Activated naive CD8-positive, alpha-beta T cell treated with anti-CD3 and anti-CD28 coated beads, Interleukin-2, amount 10 ng/mL, durations not matched to agents 7 days and 5 days (primary cell): ENCODE measurements around the gene ADRM1. TPM values are rescaled to one million over a fixed set of nuclear protein-coding genes. Genes with fewer than 3 reads are reported as not detected.

Experiments
- ATAC-seq: fragments of 150-1000 bp; cut with Tn5 transposase; one replicate; pipeline ENCODE4 v1.10.0; 2021; ENCODE audit warnings: low read depth, moderate library complexity
- POLR2A ChIA-PET: fragments of 350-600 bp; sonication (Branson Sonifier 250); formaldehyde crosslinking; loops from one replicate; lab custom pipeline; 2021; ENCODE audit warnings: antibody characterized with exemption; lab: Charles Lee
- DNase-seq: peaks from one replicate; pipeline ENCODE4 v3.0.0; 2021
- H3K27ac Mint-ChIP-seq: one replicate; pipeline ENCODE4 v1.8.0; 2022; ENCODE audit warnings: mild to moderate bottlenecking, mixed read lengths
- H3K27me3 Mint-ChIP-seq: one replicate; pipeline ENCODE4 v1.8.0; 2022; ENCODE audit warnings: mild to moderate bottlenecking, moderate library complexity, mixed read lengths
- H3K36me3 Mint-ChIP-seq: one replicate; pipeline ENCODE4 v1.8.0; 2021; ENCODE audit warnings: mild to moderate bottlenecking, mixed read lengths
- H3K4me1 Mint-ChIP-seq: one replicate; pipeline ENCODE4 v1.8.0; 2021; ENCODE audit warnings: mixed read lengths
- H3K4me3 Mint-ChIP-seq: one replicate; pipeline ENCODE4 v1.8.0; 2022; ENCODE audit warnings: mild to moderate bottlenecking, moderate library complexity, mixed read lengths
- H3K9me3 Mint-ChIP-seq: one replicate; pipeline ENCODE4 v1.8.0; 2021; ENCODE audit warnings: mixed read lengths
- total RNA-seq, 2 experiments: library from RNA; stranded (reverse); gene quantifications; one replicate each; pipeline ENCODE4 v1.2.3, GENCODE V29; 2021

Gene ADRM1
- total RNA-seq, 2 experiments from 2014 or later = 72.4 to 74.6 TPM

- no peak for DNase-seq
- ATAC-seq = no peak
- Mint-ChIP-seq H3K4me3 (no peak overlapping the region), H3K27me3 (peaks cover 1% of the 10 kb centered on the region), H3K4me1 (no peaks in the 10 kb centered on the region), H3K9me3 (no peaks in the 10 kb centered on the region), H3K27ac (no peak overlapping the region), H3K36me3 (no peaks in the 10 kb centered on the region)
- POLR2A ChIA-PET = no interaction called here
Observed at GRCh38 chr20:62332421-62332820, 29.6 kb downstream of the ADRM1 start.

DNA sequence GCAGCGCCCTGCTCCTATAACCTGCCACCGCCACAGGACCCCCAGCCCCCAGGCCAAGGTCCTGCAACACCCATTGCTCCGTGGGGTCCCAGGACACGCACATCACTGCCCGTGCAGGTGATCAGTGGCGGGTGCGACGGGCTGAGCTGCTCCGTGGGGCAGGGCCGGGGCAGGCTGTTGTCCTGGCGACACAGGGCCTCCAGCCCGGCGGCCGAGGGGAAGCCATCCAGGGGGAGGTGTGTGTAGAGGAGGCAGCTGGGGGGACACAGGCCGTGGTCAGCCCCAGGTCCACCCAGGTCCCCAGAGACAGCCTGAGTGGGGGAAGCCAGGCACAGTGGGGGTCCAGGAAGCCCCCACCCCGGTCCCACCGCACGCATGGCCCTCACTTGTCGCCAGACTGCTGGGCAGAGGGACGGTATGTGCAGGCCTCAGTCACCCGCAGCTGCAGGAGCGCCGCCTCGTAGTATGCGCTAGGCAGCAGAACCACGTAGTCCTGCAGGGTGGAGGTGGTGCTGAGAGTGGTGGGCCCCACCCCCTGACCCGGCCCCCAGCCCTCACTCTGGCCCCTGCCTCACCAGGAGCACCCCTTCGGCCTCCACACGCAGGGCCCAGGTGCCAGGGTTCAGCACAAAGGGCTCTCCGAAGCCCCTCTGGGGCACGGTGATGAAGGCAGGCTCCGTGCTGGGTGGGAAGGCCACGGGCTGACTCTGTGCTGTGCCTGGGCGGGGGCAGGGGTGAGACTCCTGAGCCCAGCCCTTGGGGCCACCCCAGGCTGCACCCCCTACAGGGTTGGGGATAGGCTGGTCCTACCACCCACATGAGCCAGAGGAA, 30.4 kb downstream of the ADRM1 start:
- no peak overlapping the region for H3K4me3 Mint-ChIP-seq
- peaks cover 1% of the 10 kb centered on the region for H3K27me3 Mint-ChIP-seq
- H3K9me3 Mint-ChIP-seq = no peaks in the 10 kb centered on the region
- H3K36me3 Mint-ChIP-seq = no peaks in the 10 kb centered on the region
- POLR2A ChIA-PET = no interaction called here
- DNase-seq (no peak), ATAC-seq (no peak)
- H3K4me1 Mint-ChIP-seq = no peaks in the 10 kb centered on the region
- H3K27ac Mint-ChIP-seq = no peak overlapping the region

GRCh38 chr20:62333820-62334595, 31.2 kb downstream of the ADRM1 start:
- Mint-ChIP-seq H3K9me3 (no peaks in the 10 kb centered on the region), H3K27me3 (peaks cover 1% of the 10 kb centered on the region), H3K4me1 (no peaks in the 10 kb centered on the region), H3K4me3 (no peak overlapping the region), H3K36me3 (no peaks in the 10 kb centered on the region), H3K27ac (no peak overlapping the region)
- no peak for DNase-seq
- ATAC-seq = no peak
- POLR2A ChIA-PET = no interaction called here

GRCh38 chr20:62334881-62335280, 32.1 kb downstream of the ADRM1 start:
- Mint-ChIP-seq H3K4me3 (no peak overlapping the region), H3K27me3 (peaks cover 1% of the 10 kb centered on the region), H3K36me3 (peaks cover 1% of the 10 kb centered on the region), H3K27ac (no peak overlapping the region), H3K4me1 (no peaks in the 10 kb centered on the region), H3K9me3 (no peaks in the 10 kb centered on the region)
- POLR2A ChIA-PET = no interaction called here
- DNase-seq = no peak
- no peak for ATAC-seq

- Mint-ChIP-seq H3K27ac (no peak overlapping the region), H3K4me1 (no peaks in the 10 kb centered on the region), H3K27me3 (peaks cover 1% of the 10 kb centered on the region), H3K9me3 (no peaks in the 10 kb centered on the region), H3K36me3 (peaks cover 1% of the 10 kb centered on the region), H3K4me3 (no peak overlapping the region)
- DNase-seq (no peak), ATAC-seq (no peak)
- POLR2A ChIA-PET = no interaction called here
Observed at GRCh38 chr20:62335532-62335931, 32.7 kb downstream of the ADRM1 start.

DNA sequence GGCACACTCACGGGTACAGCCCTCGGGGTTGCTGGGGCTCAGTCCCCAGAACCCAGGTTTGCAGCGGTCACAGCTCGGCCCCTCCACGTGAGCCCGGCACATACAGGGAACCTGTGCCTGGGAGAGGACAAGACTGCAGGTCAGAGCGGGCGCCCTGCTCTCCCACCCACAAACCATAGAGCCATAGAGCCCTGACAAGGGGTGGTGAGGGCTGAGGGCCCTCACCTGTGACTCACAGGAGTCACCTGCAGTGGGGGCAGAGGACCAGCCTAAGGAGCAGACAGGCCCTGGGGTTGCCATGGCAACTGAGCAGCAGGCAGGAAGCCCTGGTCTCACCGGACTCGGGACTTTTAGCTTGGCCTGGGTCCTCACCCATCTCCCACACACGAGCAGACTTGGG, 33.5 kb downstream of the ADRM1 start:
- H3K27me3 Mint-ChIP-seq = peaks cover 1% of the 10 kb centered on the region
- ATAC-seq (no peak), DNase-seq (no peak)
- no peaks in the 10 kb centered on the region for H3K4me1 Mint-ChIP-seq
- POLR2A ChIA-PET = no interaction called here
- peaks cover 1% of the 10 kb centered on the region for H3K36me3 Mint-ChIP-seq
- no peaks in the 10 kb centered on the region for H3K9me3 Mint-ChIP-seq
- no peak overlapping the region for H3K27ac Mint-ChIP-seq
- H3K4me3 Mint-ChIP-seq = no peak overlapping the region

DNA sequence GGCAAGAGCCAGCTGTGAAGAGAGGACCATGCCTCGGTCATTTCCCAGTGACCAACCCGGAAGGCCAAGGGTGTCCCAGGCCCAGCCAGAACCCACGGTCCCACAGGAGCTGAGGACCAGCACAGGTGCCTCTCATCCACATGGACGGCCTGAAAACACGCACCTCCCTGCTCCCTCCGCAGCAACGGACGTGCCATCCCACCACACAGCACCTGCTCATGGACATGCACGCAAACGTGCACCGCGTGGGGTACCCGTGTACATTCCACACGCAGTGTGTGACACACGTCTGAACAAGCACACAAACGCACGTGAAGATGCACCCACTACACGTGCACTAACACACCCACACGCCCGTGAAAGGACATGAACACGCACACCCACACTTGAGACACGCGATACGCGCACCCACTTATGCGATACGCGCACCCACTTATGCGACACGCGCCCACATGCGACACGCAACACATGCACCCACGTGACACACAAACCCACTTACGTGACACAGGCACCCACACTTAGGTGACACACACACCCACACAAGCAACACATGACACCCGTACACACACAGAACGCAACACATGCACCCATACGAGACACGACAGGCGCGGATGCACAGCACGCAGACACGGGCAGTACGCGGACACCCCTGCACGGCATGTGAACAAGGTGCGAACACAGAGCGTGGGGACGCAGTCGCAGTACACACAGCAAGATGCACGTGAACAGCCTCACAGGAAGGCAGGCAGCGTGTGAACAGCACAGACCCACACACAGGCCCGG, 34.2 kb downstream of the ADRM1 start:
- peaks cover 1% of the 10 kb centered on the region for H3K27me3 Mint-ChIP-seq
- no peaks in the 10 kb centered on the region for H3K9me3 Mint-ChIP-seq
- H3K27ac Mint-ChIP-seq = no peak overlapping the region
- no peak for ATAC-seq
- DNase-seq = no peak
- POLR2A ChIA-PET = no interaction called here
- peaks cover 1% of the 10 kb centered on the region for H3K36me3 Mint-ChIP-seq
- H3K4me3 Mint-ChIP-seq = no peak overlapping the region
- no peaks in the 10 kb centered on the region for H3K4me1 Mint-ChIP-seq

- no peak for DNase-seq
- H3K27ac Mint-ChIP-seq = no peak overlapping the region
- no peaks in the 10 kb centered on the region for H3K9me3 Mint-ChIP-seq
- H3K4me3 Mint-ChIP-seq = no peak overlapping the region
- peaks cover 1% of the 10 kb centered on the region for H3K27me3 Mint-ChIP-seq
- peak; percentile 46 for ATAC-seq
- POLR2A ChIA-PET = no interaction called here
- H3K36me3 Mint-ChIP-seq = peaks cover 1% of the 10 kb centered on the region
- H3K4me1 Mint-ChIP-seq = no peaks in the 10 kb centered on the region
Observed at GRCh38 chr20:62337558-62338293, 34.9 kb downstream of the ADRM1 start.

- no peaks in the 10 kb centered on the region for H3K4me1 Mint-ChIP-seq
- H3K36me3 Mint-ChIP-seq = peaks cover 1% of the 10 kb centered on the region
- DNase-seq = no peak
- H3K4me3 Mint-ChIP-seq = no peak overlapping the region
- peaks cover 1% of the 10 kb centered on the region for H3K27me3 Mint-ChIP-seq
- no peak for ATAC-seq
- no peaks in the 10 kb centered on the region for H3K9me3 Mint-ChIP-seq
- no peak overlapping the region for H3K27ac Mint-ChIP-seq
- POLR2A ChIA-PET = no interaction called here
Observed at GRCh38 chr20:62338294-62338620, 35.5 kb downstream of the ADRM1 start.

- DNase-seq (no peak), ATAC-seq (no peak)
- Mint-ChIP-seq H3K4me1 (no peaks in the 10 kb centered on the region), H3K9me3 (no peaks in the 10 kb centered on the region), H3K27ac (no peak overlapping the region), H3K4me3 (no peak overlapping the region), H3K27me3 (peaks cover 1% of the 10 kb centered on the region), H3K36me3 (peaks cover 1% of the 10 kb centered on the region)
- POLR2A ChIA-PET = no interaction called here
Observed at GRCh38 chr20:62339647-62340062, 36.9 kb downstream of the ADRM1 start.

GRCh38 chr20:62342910-62343309, 40.1 kb downstream of the ADRM1 start:
- Mint-ChIP-seq H3K36me3 (peaks cover 1% of the 10 kb centered on the region), H3K27me3 (no peaks in the 10 kb centered on the region), H3K4me1 (no peaks in the 10 kb centered on the region), H3K27ac (no peak overlapping the region), H3K4me3 (no peak overlapping the region), H3K9me3 (no peaks in the 10 kb centered on the region)
- no peak for DNase-seq
- no peak for ATAC-seq
- POLR2A ChIA-PET = no interaction called here

- POLR2A ChIA-PET = no interaction called here
- H3K27me3 Mint-ChIP-seq = no peaks in the 10 kb centered on the region
- no peak overlapping the region for H3K27ac Mint-ChIP-seq
- DNase-seq = no peak
- no peaks in the 10 kb centered on the region for H3K4me1 Mint-ChIP-seq
- peaks cover 1% of the 10 kb centered on the region for H3K36me3 Mint-ChIP-seq
- no peak for ATAC-seq
- no peak overlapping the region for H3K4me3 Mint-ChIP-seq
- H3K9me3 Mint-ChIP-seq = peaks cover 5% of the 10 kb centered on the region
Observed at GRCh38 chr20:62344092-62344491, 41.3 kb downstream of the ADRM1 start.

GRCh38 chr20:62344782-62345181, 42.0 kb downstream of the ADRM1 start:
- Mint-ChIP-seq H3K27me3 (no peaks in the 10 kb centered on the region), H3K4me1 (peaks cover 2% of the 10 kb centered on the region), H3K4me3 (no peak overlapping the region), H3K27ac (no peak overlapping the region), H3K9me3 (peaks cover 7% of the 10 kb centered on the region), H3K36me3 (no peaks in the 10 kb centered on the region)
- DNase-seq = no peak
- POLR2A ChIA-PET = no interaction called here
- ATAC-seq = no peak
